Fibroblast of mammary gland (primary cell): ENCODE measurements around the gene MYRIP.
A peak's percentile ranks its signal among the peaks of the same experiment; 100 is the strongest.
"Not testable (repeated sequence)": the region's sequence is repeated elsewhere in the genome, so short reads cannot be mapped to it uniquely, and the experiment has no call there.

ENCODE experiments used
- DNase-seq: peaks from one replicate; pipeline ENCODE4 v3.0.0-alpha.2; 2010; ENCODE audit warnings: low read depth
- H3K4me3 ChIP-seq: 2 replicates; pipeline ENCODE4 v1.5.1; 2011; ENCODE audit warnings: low read depth, mild to moderate bottlenecking, low read length, moderate library complexity; ENCODE audit not compliant: control insufficient read depth
- CTCF ChIP-seq: conservative IDR thresholded peaks from 2 replicates; pipeline ENCODE4 v1.5.1; 2011; ENCODE audit warnings: low read depth, low read length, inconsistent platforms; ENCODE audit not compliant: control insufficient read depth, insufficient read depth

The MYRIP gene

DNA sequence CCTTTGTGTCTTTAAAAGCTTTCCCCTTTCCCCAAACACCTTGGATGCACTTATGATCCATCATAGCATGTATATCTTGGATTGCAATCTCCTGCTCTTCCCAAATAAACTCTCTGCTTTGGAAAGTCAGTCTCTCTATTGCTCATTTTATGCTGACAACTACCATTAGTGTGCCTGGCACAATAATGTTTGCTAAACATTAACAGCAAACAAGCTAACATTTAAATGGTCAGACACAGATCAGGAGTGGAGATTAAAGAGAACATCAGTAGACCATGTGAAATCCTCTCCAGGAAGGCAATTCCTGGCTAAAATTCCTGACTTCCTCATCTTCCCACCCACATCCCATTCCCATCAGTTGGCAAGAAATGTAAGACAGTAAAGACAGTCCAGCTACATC lies 455.8 kb downstream of the MYRIP start:
- DNase-seq, result no peak
- TF ChIP-seq CTCF, result no peak
- H3K4me3 ChIP-seq, result no peak overlapping the region

- no peak for TF ChIP-seq CTCF
- no peak overlapping the region for H3K4me3 ChIP-seq
- DNase-seq, result peak; percentile 52
Measured at GRCh38 chr3:40267937-40268724, 458.7 kb downstream of the MYRIP start.

DNA sequence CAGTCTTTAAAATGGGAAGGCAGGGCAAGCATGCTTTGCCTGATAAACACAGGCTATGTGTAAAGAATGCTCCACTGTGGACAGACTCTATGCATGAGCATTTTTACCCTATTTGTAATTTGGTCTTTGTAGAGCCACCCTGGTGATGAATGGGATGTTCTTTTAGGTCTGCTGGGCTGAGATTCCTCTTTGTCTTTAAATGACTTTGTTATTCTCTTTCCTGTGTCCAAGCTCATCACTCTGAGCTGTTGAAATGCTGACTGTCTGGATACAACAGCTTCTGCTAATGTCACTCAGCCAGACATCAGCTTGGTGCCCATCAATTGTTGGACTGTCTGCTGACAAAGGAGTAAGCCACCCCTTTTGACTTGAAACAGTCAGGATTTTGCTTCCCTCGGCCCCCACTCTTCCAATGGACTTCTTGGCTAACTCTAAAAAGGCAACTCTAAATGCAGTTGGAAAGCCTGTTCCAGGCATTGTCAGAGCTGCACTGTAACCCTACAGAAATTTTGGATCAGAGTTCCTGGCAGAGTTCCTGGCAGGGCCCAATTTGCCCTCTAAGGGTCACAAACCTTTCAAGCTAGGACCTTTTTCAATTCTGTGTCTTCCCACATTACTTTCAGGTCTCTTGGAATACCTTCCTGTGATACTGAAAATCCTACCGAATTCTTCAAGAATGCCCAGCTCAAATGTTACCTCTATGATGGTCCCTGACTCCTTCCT lies 459.6 kb downstream of the MYRIP start:
- no peak for TF ChIP-seq CTCF
- no peak overlapping the region for H3K4me3 ChIP-seq
- peak; percentile 2 for DNase-seq

GRCh38 chr3:40278791-40279190 lies 469.4 kb downstream of the MYRIP start:
- no peak for TF ChIP-seq CTCF
- H3K4me3 ChIP-seq, result no peak overlapping the region
- no peak for DNase-seq

GRCh38 chr3:40281995-40282394 lies 472.6 kb downstream of the MYRIP start:
- no peak for TF ChIP-seq CTCF
- no peak overlapping the region for H3K4me3 ChIP-seq
- no peak for DNase-seq

GRCh38 chr3:40283057-40283456 lies 473.6 kb downstream of the MYRIP start:
- not testable (repeated sequence) for DNase-seq, H3K4me3 ChIP-seq

DNA sequence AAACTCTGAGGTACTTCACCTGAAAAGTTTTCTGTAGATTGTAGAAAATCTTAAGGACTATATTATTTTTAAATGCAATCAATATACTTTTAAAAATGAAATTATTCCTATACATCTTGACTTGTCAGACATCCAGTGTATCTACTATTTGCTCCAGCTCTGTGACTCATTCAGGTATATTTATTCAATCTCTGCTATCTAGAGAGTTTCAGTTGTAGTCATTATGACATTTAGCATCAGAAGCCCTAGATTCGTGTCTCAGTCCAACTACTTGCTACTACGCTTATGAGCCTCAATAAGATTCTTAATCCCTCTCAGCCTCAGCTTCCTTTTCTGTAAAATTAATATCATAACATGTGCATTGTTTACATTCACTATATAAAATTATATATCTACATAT lies 477.8 kb downstream of the MYRIP start:
- TF ChIP-seq CTCF, result no peak
- no peak for DNase-seq
- no peak overlapping the region for H3K4me3 ChIP-seq
